Muscle of leg (tissue), 11 donors: ENCODE measurements around the gene DCP2. TPM values are rescaled to one million over a fixed set of nuclear protein-coding genes. Genes with fewer than 3 reads are reported as not detected.

Experiments used
- DNase-seq: peaks from one replicate; pipeline ENCODE4 v3.0.0; 2013
- H3K27ac ChIP-seq: one replicate; pipeline ENCODE4 v1.5.1; 2013; ENCODE audit warnings: mild to moderate bottlenecking, low read length, control low read depth
- H3K27me3 ChIP-seq: one replicate; pipeline ENCODE4 v1.6.1; 2013; ENCODE audit warnings: low read length; ENCODE audit not compliant: control insufficient read depth, insufficient read depth
- H3K36me3 ChIP-seq: one replicate; pipeline ENCODE4 v1.6.1; 2013; ENCODE audit warnings: low read length; ENCODE audit not compliant: control insufficient read depth, insufficient read depth
- H3K4me1 ChIP-seq: one replicate; pipeline ENCODE4 v1.6.1; 2013; ENCODE audit warnings: low read length; ENCODE audit not compliant: control insufficient read depth, insufficient read depth
- H3K4me3 ChIP-seq: one replicate; pipeline ENCODE4 v1.5.1; 2013; ENCODE audit warnings: low read length, control low read depth
- H3K9me3 ChIP-seq: replicated peaks from 2 replicates; pipeline ENCODE4 v1.6.1; 2013; ENCODE audit warnings: low read depth, low read length; ENCODE audit not compliant: control insufficient read depth
- WGBS: methylation state at CpG from one replicate; pipeline ENCODE4 v1.1.5; 2013; ENCODE audit warnings: missing lambda C conversion rate; ENCODE audit not compliant: insufficient coverage; 5-methylcytosine and 5-hydroxymethylcytosine counted together
- polyA plus RNA-seq, 8 donors: library from polyadenylated mRNA; unstranded; fragments of 120-200 nt; gene quantifications; one replicate each; pipeline versions ENCODE4 v1.2.1 to v1.2.3, GENCODE V29; 2013; ENCODE audit warnings: inconsistent platforms in 1 of 8, low replicate concordance in 1 of 8; ENCODE audit not compliant: insufficient read length in 8 of 8, insufficient read depth in 1 of 8
- total RNA-seq: library from RNA; stranded (reverse); fragments of 120-200 nt; gene quantifications from one replicate; pipeline ENCODE4 v1.2.4, GENCODE V29; 2013

DCP2 gene
- total and polyA plus RNA-seq, 9 donors: 13.8 to 43.0 (median 20.8) TPM

GRCh38 chr5:112978836-112979235, 2.2 kb downstream of the DCP2 start:
- Histone ChIP-seq H3K36me3 (peaks cover 2% of the 10 kb centered on the region), H3K27me3 (no peaks in the 10 kb centered on the region), H3K4me3 (no peak overlapping the region), H3K27ac (no peak overlapping the region), H3K4me1 (peaks cover 9% of the 10 kb centered on the region), H3K9me3 (no peaks in the 10 kb centered on the region)
- no peak for DNase-seq
- no CpG with 5 or more reads among the region's 2 CpGs for WGBS

DNA sequence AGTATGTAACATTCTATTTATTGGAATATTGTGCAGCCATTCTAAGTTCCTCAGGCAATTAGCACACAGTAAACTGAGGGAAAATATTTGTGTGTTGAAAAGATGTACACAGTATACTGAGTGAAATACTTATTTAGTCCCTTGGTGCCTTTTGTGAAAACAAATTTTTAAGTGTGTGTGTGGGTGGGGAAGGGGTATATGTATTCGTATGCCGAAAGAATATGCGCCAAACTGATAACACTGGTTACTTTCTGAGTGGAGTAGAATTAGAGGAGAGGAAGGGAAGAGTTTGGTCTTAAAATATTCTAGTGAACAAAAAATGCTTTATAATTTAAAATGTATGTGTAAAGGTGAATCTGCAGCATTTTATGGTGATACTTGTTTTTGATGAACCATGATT, 3.1 kb downstream of the DCP2 start:
- Histone ChIP-seq H3K9me3 (no peaks in the 10 kb centered on the region), H3K27me3 (no peaks in the 10 kb centered on the region), H3K4me1 (peaks cover 9% of the 10 kb centered on the region), H3K36me3 (peaks cover 2% of the 10 kb centered on the region), H3K4me3 (no peak overlapping the region), H3K27ac (no peak overlapping the region)
- WGBS: 93% methylated on average over 3 of the region's 3 CpGs
- no peak for DNase-seq

DNA sequence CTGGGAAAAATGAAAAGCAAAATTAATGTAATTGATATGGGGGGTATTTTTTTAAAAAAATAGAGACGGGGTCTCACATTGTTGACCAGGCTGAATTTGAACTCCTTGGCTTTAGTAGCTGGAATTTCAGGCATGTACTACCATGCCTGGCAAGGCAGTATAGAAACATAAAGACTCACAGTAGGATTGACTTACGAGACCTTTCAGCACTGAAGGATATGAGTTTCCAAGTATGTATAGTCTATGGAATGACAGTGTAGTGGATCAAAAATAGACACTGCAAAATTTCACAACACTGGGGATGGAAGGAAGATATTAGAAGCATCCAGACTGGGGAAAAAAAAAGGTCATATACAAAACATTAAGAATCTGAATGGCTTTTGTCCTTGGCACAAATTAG, 6.8 kb downstream of the DCP2 start:
- H3K4me1 ChIP-seq: no peaks in the 10 kb centered on the region
- H3K36me3 ChIP-seq: peaks cover 9% of the 10 kb centered on the region
- no peak overlapping the region for H3K4me3 ChIP-seq
- H3K27ac ChIP-seq: peak overlapping the region; percentile 32
- H3K27me3 ChIP-seq: no peaks in the 10 kb centered on the region
- peak; percentile 22 for DNase-seq
- no peaks in the 10 kb centered on the region for H3K9me3 ChIP-seq
- 50% methylated on average over 1 of the region's 2 CpGs for WGBS

GRCh38 chr5:112986224-112986623, 9.6 kb downstream of the DCP2 start:
- Histone ChIP-seq H3K27me3 (no peaks in the 10 kb centered on the region), H3K9me3 (no peaks in the 10 kb centered on the region), H3K4me1 (no peaks in the 10 kb centered on the region), H3K27ac (no peak overlapping the region), H3K36me3 (peaks cover 7% of the 10 kb centered on the region), H3K4me3 (no peak overlapping the region)
- no CpG with 5 or more reads among the region's 4 CpGs for WGBS
- DNase-seq: no peak

- no peaks in the 10 kb centered on the region for H3K9me3 ChIP-seq
- no peaks in the 10 kb centered on the region for H3K4me1 ChIP-seq
- peaks cover 8% of the 10 kb centered on the region for H3K36me3 ChIP-seq
- no peaks in the 10 kb centered on the region for H3K27me3 ChIP-seq
- no peak overlapping the region for H3K4me3 ChIP-seq
- peak; percentile 86 for DNase-seq
- H3K27ac ChIP-seq: no peak overlapping the region
- WGBS: no CpG with 5 or more reads among the region's 7 CpGs
Measured at GRCh38 chr5:112995764-112996618, 19.4 kb downstream of the DCP2 start.

- no peaks in the 10 kb centered on the region for H3K27me3 ChIP-seq
- no peak overlapping the region for H3K4me3 ChIP-seq
- H3K4me1 ChIP-seq: no peaks in the 10 kb centered on the region
- H3K36me3 ChIP-seq: peaks cover 9% of the 10 kb centered on the region
- H3K9me3 ChIP-seq: no peaks in the 10 kb centered on the region
- no peak for DNase-seq
- H3K27ac ChIP-seq: no peak overlapping the region
- WGBS: no CpG with 5 or more reads among the region's 4 CpGs
Measured at GRCh38 chr5:112996830-112997374, 20.3 kb downstream of the DCP2 start.

DNA sequence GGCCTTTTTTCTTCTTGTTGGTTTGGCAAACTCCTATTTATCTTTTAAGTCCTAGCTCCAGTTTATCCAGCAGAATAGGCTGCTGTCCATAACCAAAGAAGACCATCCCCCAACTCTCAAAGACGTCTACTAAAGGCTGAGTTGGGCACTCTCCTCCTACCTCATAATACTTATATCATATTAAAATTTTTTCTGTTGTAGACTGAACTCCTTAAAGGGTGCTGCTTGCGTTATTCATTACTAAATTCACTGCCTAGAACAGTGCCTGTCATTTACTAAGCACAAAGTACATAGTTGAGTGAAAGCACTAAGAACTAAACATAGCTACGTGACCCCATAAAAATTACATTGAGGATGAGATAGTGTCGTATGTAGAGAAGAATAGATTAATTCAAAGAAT, 21.7 kb downstream of the DCP2 start:
- Histone ChIP-seq H3K9me3 (no peaks in the 10 kb centered on the region), H3K27me3 (no peaks in the 10 kb centered on the region), H3K4me1 (no peaks in the 10 kb centered on the region), H3K4me3 (no peak overlapping the region), H3K36me3 (peaks cover 20% of the 10 kb centered on the region), H3K27ac (no peak overlapping the region)
- DNase-seq: no peak
- WGBS: no CpG with 5 or more reads among the region's 4 CpGs

DNA sequence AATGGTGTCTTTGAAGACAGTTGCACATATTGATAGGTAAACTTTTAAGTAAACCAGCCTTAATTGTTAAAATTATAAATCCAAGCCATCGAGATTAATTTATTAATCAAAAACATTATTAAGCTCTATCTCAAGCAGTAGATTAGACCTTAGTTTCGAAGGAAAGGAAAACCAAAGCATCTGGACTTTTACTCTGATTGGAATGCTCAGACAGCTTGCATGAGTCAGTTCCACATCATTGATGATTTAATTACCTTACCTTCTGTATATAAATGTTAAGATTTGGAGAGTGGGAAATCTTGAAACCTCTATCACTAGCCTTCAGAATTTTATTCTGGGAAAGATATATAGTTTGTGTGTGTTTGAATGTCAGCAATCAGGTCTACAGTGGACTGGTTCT, 23.9 kb downstream of the DCP2 start:
- H3K27me3 ChIP-seq: no peaks in the 10 kb centered on the region
- H3K4me3 ChIP-seq: no peak overlapping the region
- no peak overlapping the region for H3K27ac ChIP-seq
- peak; percentile 52 for DNase-seq
- no peaks in the 10 kb centered on the region for H3K4me1 ChIP-seq
- peaks cover 20% of the 10 kb centered on the region for H3K36me3 ChIP-seq
- WGBS: no CpG with 5 or more reads among the region's 2 CpGs
- H3K9me3 ChIP-seq: no peaks in the 10 kb centered on the region

DNA sequence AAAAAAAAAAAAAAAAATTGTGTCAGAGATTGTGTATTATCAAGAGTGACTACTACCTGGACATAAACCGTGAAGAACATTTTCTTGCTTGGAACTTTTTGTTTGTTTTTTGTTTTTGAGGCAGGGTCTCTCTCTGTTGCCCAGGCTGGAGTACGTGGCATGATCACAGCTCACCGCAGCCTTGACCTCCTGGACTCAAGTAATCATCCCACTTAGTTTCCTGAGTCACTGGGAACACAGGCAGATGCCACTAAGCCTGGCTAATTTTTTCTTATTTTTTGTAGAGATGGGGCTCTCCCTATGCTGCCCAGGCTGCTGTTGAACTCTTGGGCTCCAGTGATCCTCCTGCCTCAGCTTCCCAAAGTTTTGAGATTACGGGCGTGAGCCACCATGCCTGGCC, 25.8 kb downstream of the DCP2 start:
- Histone ChIP-seq H3K4me3 (no peak overlapping the region), H3K9me3 (no peaks in the 10 kb centered on the region), H3K27me3 (no peaks in the 10 kb centered on the region), H3K27ac (no peak overlapping the region), H3K4me1 (no peaks in the 10 kb centered on the region), H3K36me3 (peaks cover 22% of the 10 kb centered on the region)
- DNase-seq: no peak
- 80% methylated on average over 1 of the region's 5 CpGs for WGBS

- DNase-seq: no peak
- no CpG with 5 or more reads among the region's 3 CpGs for WGBS
- no peaks in the 10 kb centered on the region for H3K27me3 ChIP-seq
Measured at GRCh38 chr5:113003763-113004162, 27.2 kb downstream of the DCP2 start.

More at GRCh38 chr5:113003763-113004162, 27.2 kb downstream of the DCP2 start:
- no peak overlapping the region for H3K4me3 ChIP-seq
- no peaks in the 10 kb centered on the region for H3K4me1 ChIP-seq
- no peaks in the 10 kb centered on the region for H3K9me3 ChIP-seq
- H3K36me3 ChIP-seq: peaks cover 22% of the 10 kb centered on the region
- H3K27ac ChIP-seq: no peak overlapping the region
